ENCODE measurements around the gene CFAP157.

The CFAP157 gene

GRCh38 chr9:127693143-127693542, 13.6 kb upstream of the CFAP157 start:
- no peak for DNase-seq (ENCODE audit: low read depth)

- no peak for DNase-seq (ENCODE audit: low read depth)
Measured at GRCh38 chr9:127693697-127694096, 13.1 kb upstream of the CFAP157 start.

- no peak for DNase-seq (ENCODE audit: low read depth)
Measured at GRCh38 chr9:127694890-127695720, 11.7 kb upstream of the CFAP157 start.

GRCh38 chr9:127697575-127697974, 9.2 kb upstream of the CFAP157 start:
- no peak for DNase-seq (ENCODE audit: low read depth)

GRCh38 chr9:127698386-127698785, 8.4 kb upstream of the CFAP157 start:
- DNase-seq (ENCODE audit: low read depth), result no peak

GRCh38 chr9:127698985-127699670, 7.7 kb upstream of the CFAP157 start:
- DNase-seq (ENCODE audit: low read depth), result peak; percentile 67

GRCh38 chr9:127700140-127700539, 6.6 kb upstream of the CFAP157 start:
- no peak for DNase-seq (ENCODE audit: low read depth)

GRCh38 chr9:127700594-127701255, 6.1 kb upstream of the CFAP157 start:
- DNase-seq (ENCODE audit: low read depth), result no peak

- DNase-seq (ENCODE audit: low read depth), result no peak
Measured at GRCh38 chr9:127703289-127703946, 3.4 kb upstream of the CFAP157 start.

GRCh38 chr9:127705577-127706379, 1.0 kb upstream of the CFAP157 start:
- DNase-seq (ENCODE audit: low read depth), result no peak

GRCh38 chr9:127707766-127708165, 978 bp downstream of the CFAP157 start:
- peak; percentile 27 for DNase-seq (ENCODE audit: low read depth)

- no peak for DNase-seq (ENCODE audit: low read depth)
Measured at GRCh38 chr9:127708952-127709587, 2.3 kb downstream of the CFAP157 start.

GRCh38 chr9:127710204-127710783, 3.5 kb downstream of the CFAP157 start:
- no peak for DNase-seq (ENCODE audit: low read depth)

- no peak for DNase-seq (ENCODE audit: low read depth)
Measured at GRCh38 chr9:127711226-127711701, 4.5 kb downstream of the CFAP157 start.

- DNase-seq (ENCODE audit: low read depth), result no peak
Measured at GRCh38 chr9:127711831-127712274, 5.1 kb downstream of the CFAP157 start.

- no peak for DNase-seq (ENCODE audit: low read depth)
Measured at GRCh38 chr9:127712371-127712770, 5.6 kb downstream of the CFAP157 start.

- no peak for DNase-seq (ENCODE audit: low read depth)
Measured at GRCh38 chr9:127712867-127713266, 6.1 kb downstream of the CFAP157 start.

- no peak for DNase-seq (ENCODE audit: low read depth)
Measured at GRCh38 chr9:127714020-127714750, 7.4 kb downstream of the CFAP157 start.

GRCh38 chr9:127714951-127715469, 8.2 kb downstream of the CFAP157 start:
- no peak for DNase-seq (ENCODE audit: low read depth)
